ENCODE measurements around the gene RNF144B. TPM values are rescaled to one million over a fixed set of nuclear protein-coding genes. Genes with fewer than 3 reads are reported as not detected.
"Not testable (repeated sequence)": the region's sequence is repeated elsewhere in the genome, so short reads cannot be mapped to it uniquely, and the experiment has no call there.

RNF144B gene
- total RNA-seq, 4 donors from 2014 or later: 67.3 to 143 (median 114) TPM

DNA sequence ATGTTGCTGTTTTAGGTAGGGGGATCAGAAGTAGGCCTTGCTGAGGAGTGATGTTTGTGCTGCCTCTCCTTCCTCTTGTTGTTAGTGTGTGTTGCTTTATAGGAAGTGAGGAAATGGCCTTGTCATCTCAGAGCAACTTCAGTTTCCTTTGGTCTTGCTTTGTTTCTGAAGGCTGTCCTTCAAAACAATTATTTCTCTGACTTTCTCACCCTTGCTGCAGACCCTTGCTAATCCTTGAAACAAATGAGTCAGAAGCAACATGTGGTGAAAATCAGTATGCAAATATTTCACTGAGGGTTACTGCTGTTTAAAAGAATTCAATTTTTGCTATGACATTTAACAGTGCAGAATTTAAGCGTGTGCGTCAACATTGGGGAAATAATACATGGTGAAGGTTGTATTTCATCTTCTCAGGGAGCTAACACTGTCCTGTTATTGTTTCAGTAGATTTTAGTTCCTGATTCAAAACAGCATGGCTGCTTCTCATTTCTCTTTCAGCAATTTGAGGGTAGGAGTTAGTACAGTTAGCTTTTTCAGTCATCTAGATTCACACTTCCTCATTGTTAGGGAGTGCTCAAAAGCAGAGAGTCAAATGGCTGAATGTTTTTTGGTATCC lies 13.8 kb downstream of the RNF144B start:
- no peak for DNase-seq
- intact Hi-C loops (cut with DNase I): no loop called here
- no peak overlapping the region for H3K4me3 ChIP-seq (replicated peaks in 1 of 3)
- H3K27me3 ChIP-seq: no peaks in the 10 kb centered on the region
- peaks cover 13 to 18% of the 10 kb centered on the region in 2 donors for H3K36me3 ChIP-seq
- H3K4me1 ChIP-seq: peaks cover 15 to 39% of the 10 kb centered on the region in 2 donors
- TF ChIP-seq, protein P1, sequence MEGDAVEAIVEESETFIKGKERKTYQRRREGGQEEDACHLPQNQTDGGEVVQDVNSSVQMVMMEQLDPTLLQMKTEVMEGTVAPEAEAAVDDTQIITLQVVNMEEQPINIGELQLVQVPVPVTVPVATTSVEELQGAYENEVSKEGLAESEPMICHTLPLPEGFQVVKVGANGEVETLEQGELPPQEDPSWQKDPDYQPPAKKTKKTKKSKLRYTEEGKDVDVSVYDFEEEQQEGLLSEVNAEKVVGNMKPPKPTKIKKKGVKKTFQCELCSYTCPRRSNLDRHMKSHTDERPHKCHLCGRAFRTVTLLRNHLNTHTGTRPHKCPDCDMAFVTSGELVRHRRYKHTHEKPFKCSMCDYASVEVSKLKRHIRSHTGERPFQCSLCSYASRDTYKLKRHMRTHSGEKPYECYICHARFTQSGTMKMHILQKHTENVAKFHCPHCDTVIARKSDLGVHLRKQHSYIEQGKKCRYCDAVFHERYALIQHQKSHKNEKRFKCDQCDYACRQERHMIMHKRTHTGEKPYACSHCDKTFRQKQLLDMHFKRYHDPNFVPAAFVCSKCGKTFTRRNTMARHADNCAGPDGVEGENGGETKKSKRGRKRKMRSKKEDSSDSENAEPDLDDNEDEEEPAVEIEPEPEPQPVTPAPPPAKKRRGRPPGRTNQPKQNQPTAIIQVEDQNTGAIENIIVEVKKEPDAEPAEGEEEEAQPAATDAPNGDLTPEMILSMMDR (IDR thresholded peaks at IDR 0.05): no peak
- no peak for TF ChIP-seq POLR2A (IDR thresholded peaks at IDR 0.05)
- peak overlapping the region in 1 of 3 donors; percentile 41 for H3K27ac ChIP-seq
- WGBS, 2 donors: 82 to 95% methylated on average over 2 of the region's 2 CpGs
- no peaks in the 10 kb centered on the region for H3K9me3 ChIP-seq

GRCh38 chr6:18404965-18405364 lies 17.8 kb downstream of the RNF144B start:
- not testable (repeated sequence) for H3K27ac ChIP-seq

GRCh38 chr6:18405477-18406293 lies 18.5 kb downstream of the RNF144B start:
- peaks cover 15 to 21% of the 10 kb centered on the region in 2 donors for H3K4me1 ChIP-seq
- 66 to 76% methylated on average over 4 of the region's 4 CpGs for WGBS, 2 donors
- DNase-seq: no peak
- H3K27ac ChIP-seq: peak overlapping the region in 1 of 3 donors; percentile 27
- intact Hi-C loops (cut with DNase I): no loop called here
- H3K36me3 ChIP-seq: peaks cover 0 to 6% of the 10 kb centered on the region in 2 donors
- H3K9me3 ChIP-seq: no peaks in the 10 kb centered on the region
- H3K4me3 ChIP-seq (replicated peaks in 1 of 3): no peak overlapping the region
- no peaks in the 10 kb centered on the region for H3K27me3 ChIP-seq
- no peak for TF ChIP-seq POLR2A (IDR thresholded peaks at IDR 0.05)
- TF ChIP-seq, protein P1 (IDR thresholded peaks at IDR 0.05): no peak

More at GRCh38 chr6:18404965-18405364, 17.8 kb downstream of the RNF144B start:
- DNase-seq; H3K9me3 ChIP-seq; intact Hi-C loops (cut with DNase I); H3K4me3 ChIP-seq (replicated peaks in 1 of 3); H3K27me3 ChIP-seq: not testable (repeated sequence)
- WGBS, 2 donors: 94 to 97% methylated on average over 6 of the region's 6 CpGs
- peaks cover 4 to 13% of the 10 kb centered on the region in 2 donors for H3K36me3 ChIP-seq
- H3K4me1 ChIP-seq: peaks cover 11 to 21% of the 10 kb centered on the region in 2 donors

GRCh38 chr6:18406955-18407749 lies 20.0 kb downstream of the RNF144B start:
- H3K4me3 ChIP-seq (replicated peaks in 1 of 3): no peak overlapping the region
- TF ChIP-seq, protein P1 (IDR thresholded peaks at IDR 0.05): no peak
- TF ChIP-seq POLR2A (IDR thresholded peaks at IDR 0.05): no peak

GRCh38 chr6:18409602-18410001 lies 22.5 kb downstream of the RNF144B start:
- H3K4me1 ChIP-seq: peaks cover 16 to 25% of the 10 kb centered on the region in 2 donors
- H3K9me3 ChIP-seq; H3K27me3 ChIP-seq; H3K27ac ChIP-seq; DNase-seq; intact Hi-C loops (cut with DNase I); H3K4me3 ChIP-seq (replicated peaks in 1 of 3); H3K36me3 ChIP-seq: not testable (repeated sequence)
- 92 to 97% methylated on average over 11 of the region's 11 CpGs for WGBS, 2 donors

More at GRCh38 chr6:18406955-18407749, 20.0 kb downstream of the RNF144B start:
- H3K4me1 ChIP-seq: peaks cover 15 to 23% of the 10 kb centered on the region in 2 donors
- no peaks in the 10 kb centered on the region for H3K36me3 ChIP-seq
- WGBS, 2 donors: 94 to 95% methylated on average over 4 of the region's 4 CpGs
- no peak overlapping the region for H3K27ac ChIP-seq
- no peaks in the 10 kb centered on the region for H3K9me3 ChIP-seq
- DNase-seq: no peak
- intact Hi-C loops (cut with DNase I): no loop called here
- H3K27me3 ChIP-seq: no peaks in the 10 kb centered on the region

All from thyroid gland (tissue), 4 donors.